HFFc6 (cell line): Measurements from ENCODE around the gene SNX21. TPM values are rescaled to one million over a fixed set of nuclear protein-coding genes. Genes with fewer than 3 reads are reported as not detected.

Source experiments
- DNase-seq: peaks from one replicate; pipeline ENCODE4 v3.0.0-alpha.2; 2018
- H3K27ac Mint-ChIP-seq: 2 replicates; pipeline ENCODE4 v1.8.0; 2020; ENCODE audit warnings: mild to moderate bottlenecking, mixed read lengths
- H3K27me3 Mint-ChIP-seq: 2 replicates; pipeline ENCODE4 v1.8.0; 2021; ENCODE audit warnings: mild to moderate bottlenecking, moderate library complexity, mixed read lengths; ENCODE audit not compliant: insufficient read depth
- H3K36me3 Mint-ChIP-seq: 2 replicates; pipeline ENCODE4 v1.8.0; 2021; ENCODE audit warnings: low read depth, mixed read lengths
- H3K4me1 Mint-ChIP-seq: 2 replicates; pipeline ENCODE4 v1.8.0; 2020; ENCODE audit warnings: low read depth, mixed read lengths
- H3K4me3 Mint-ChIP-seq: 2 replicates; pipeline ENCODE4 v1.8.0; 2020; ENCODE audit warnings: mild to moderate bottlenecking, moderate library complexity, mixed read lengths
- H3K9me3 Mint-ChIP-seq: 2 replicates; pipeline ENCODE4 v1.8.0; 2020; ENCODE audit warnings: mild to moderate bottlenecking, mixed read lengths
- CTCF ChIP-seq: fragments of 200-600 bp; sonication (generic); IDR thresholded peaks from 2 replicates; pipeline ENCODE4 v1.5.0; 2021; ENCODE audit warnings: antibody characterized with exemption, mild to moderate bottlenecking
- total RNA-seq, 6 experiments: library from RNA; stranded (reverse); fragmentation: NEBNext Ultra II Directional; extraction: Animal tissue kit (Norgen Biotek cat#: 25700); gene quantifications; 2 replicates in 1 of 6; 3 replicates in 5 of 6; pipeline ENCODE4 v1.2.3, GENCODE V29; 2021

Gene SNX21
- total RNA-seq, 6 experiments from 2014 or later: 21.9 to 25.1 (median 22.7) TPM

DNA sequence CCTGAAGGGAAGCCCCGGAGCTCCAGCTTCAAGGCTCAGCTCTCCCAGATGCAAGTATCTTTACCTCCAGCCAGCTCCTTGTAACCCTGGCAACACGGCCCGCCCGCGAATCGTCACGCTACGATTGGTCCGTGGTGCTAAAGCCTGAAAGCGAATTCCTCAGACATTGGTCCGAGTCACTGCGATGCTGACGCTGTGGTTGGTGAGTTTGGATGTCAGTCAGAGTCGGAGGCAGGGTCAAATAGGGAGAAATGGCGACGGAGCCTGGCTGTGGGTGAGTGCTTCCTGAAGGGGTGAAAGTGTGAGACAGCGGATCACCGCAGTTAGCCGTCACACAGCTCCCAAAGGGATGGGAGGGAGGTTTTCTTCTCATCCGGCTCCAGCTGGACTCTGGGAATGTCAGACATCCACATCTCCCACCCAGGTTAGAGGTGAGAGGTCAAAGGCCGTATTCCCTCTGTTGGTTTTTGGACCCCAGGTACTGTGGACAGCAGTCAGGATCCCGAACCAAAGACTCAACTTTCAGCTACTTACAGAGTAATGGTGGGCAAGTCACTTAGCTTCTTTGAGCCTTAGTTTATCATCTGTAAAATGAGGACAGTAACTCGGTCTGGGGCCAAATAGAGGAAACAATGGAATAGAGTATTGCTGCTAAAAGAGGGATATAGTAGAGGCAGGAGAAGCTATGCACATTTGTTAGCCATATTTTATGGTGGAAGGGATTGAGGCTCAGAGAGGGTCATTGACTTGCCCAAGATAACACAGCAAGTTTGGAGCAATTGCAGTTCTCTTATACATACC is 47.6 kb downstream of the SNX21 start, which contains the start of gene ZSWIM1:
Gene ZSWIM1, plus strand, starts transcription at position 240 of the 801 bp plus-strand sequence. CDS start 1,366 bp downstream, outside the sequence.
- Mint-ChIP-seq H3K36me3 (peaks cover 24% of the 10 kb centered on the region), H3K27me3 (peaks cover 2% of the 10 kb centered on the region; the same call in 1 of the 2 replicates), H3K9me3 (no peaks in the 10 kb centered on the region), H3K27ac (peak within 1 kb of the TSS; percentile 96), H3K4me1 (peaks cover 37% of the 10 kb centered on the region), H3K4me3 (peak within 1 kb of the TSS; percentile 98)
- TF ChIP-seq CTCF: no peak
- peak; percentile 99 for DNase-seq

DNA sequence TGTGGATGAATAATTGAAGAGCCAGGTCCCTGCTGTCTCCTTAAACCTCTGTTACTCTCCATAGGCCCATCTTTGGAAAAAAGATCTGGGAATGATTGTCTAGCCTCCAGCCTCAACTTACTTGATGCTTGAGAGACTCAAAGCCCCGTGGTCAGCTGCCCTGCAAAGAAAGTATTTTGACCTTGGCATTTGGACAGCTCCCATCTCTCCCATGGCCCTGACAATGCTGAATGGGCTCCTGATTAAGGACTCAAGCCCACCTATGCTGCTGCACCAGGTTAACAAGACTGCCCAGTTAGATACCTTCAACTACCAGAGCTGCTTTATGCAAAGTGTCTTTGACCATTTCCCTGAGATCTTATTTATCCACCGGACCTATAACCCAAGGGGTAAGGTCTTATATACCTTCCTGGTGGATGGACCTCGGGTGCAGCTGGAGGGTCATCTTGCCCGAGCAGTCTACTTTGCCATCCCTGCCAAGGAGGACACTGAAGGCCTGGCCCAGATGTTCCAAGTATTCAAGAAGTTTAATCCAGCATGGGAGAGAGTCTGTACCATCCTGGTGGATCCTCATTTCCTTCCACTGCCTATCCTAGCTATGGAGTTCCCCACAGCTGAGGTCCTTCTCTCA is 49.0 kb downstream of the SNX21 start:
- peak overlapping the region; percentile 55; the same call in 1 of the 2 replicates for H3K27ac Mint-ChIP-seq
- peaks cover 24% of the 10 kb centered on the region for H3K36me3 Mint-ChIP-seq
- peak overlapping the region; percentile 72 for H3K4me3 Mint-ChIP-seq
- DNase-seq: no peak
- H3K27me3 Mint-ChIP-seq: peaks cover 2% of the 10 kb centered on the region; the same call in 1 of the 2 replicates
- H3K9me3 Mint-ChIP-seq: no peaks in the 10 kb centered on the region
- peaks cover 37% of the 10 kb centered on the region for H3K4me1 Mint-ChIP-seq
- TF ChIP-seq CTCF: no peak

DNA sequence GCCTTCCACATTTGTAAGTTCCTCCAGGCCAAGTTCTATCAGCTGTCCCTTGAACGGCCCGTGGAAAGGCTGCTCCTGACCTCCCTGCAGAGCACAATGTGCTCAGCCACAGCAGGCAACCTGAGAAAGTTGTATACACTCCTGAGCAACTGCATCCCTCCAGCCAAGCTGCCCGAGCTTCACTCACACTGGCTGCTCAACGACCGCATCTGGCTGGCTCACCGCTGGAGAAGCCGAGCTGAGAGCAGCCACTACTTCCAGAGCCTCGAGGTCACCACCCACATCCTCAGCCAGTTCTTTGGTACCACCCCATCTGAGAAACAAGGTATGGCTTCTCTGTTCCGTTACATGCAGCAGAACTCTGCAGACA is 49.5 kb downstream of the SNX21 start:
- peaks cover 24% of the 10 kb centered on the region for H3K36me3 Mint-ChIP-seq
- DNase-seq: no peak
- no peak overlapping the region for H3K4me3 Mint-ChIP-seq
- peaks cover 37% of the 10 kb centered on the region for H3K4me1 Mint-ChIP-seq
- no peaks in the 10 kb centered on the region for H3K9me3 Mint-ChIP-seq
- H3K27ac Mint-ChIP-seq: no peak overlapping the region
- TF ChIP-seq CTCF: no peak
- peaks cover 2% of the 10 kb centered on the region; the same call in 1 of the 2 replicates for H3K27me3 Mint-ChIP-seq

- H3K4me3 Mint-ChIP-seq: no peak overlapping the region
- no peak for DNase-seq
- H3K4me1 Mint-ChIP-seq: peaks cover 37% of the 10 kb centered on the region
- H3K27me3 Mint-ChIP-seq: peaks cover 3% of the 10 kb centered on the region
- no peak for TF ChIP-seq CTCF
- H3K9me3 Mint-ChIP-seq: no peaks in the 10 kb centered on the region
- no peak overlapping the region for H3K27ac Mint-ChIP-seq
- H3K36me3 Mint-ChIP-seq: peaks cover 19% of the 10 kb centered on the region
Observed at GRCh38 chr20:45886590-45887345, 53.2 kb downstream of the SNX21 start.

GRCh38 chr20:45887346-45887715 is 53.7 kb downstream of the SNX21 start, which contains the start of gene SPATA25:
Gene SPATA25 (minus strand): TSS chr20:45887622. CDS start chr20:45887590, 32 bp downstream.
- H3K4me3 Mint-ChIP-seq: no peak within 1 kb of the TSS
- no peak for TF ChIP-seq CTCF
- no peak within 1 kb of the TSS for H3K27ac Mint-ChIP-seq
- H3K36me3 Mint-ChIP-seq: peaks cover 17% of the 10 kb centered on the region
- peaks cover 5% of the 10 kb centered on the region for H3K27me3 Mint-ChIP-seq
- DNase-seq: no peak
- no peaks in the 10 kb centered on the region for H3K9me3 Mint-ChIP-seq
- peaks cover 37% of the 10 kb centered on the region for H3K4me1 Mint-ChIP-seq
